C4-2B (cell line): Measurements from ENCODE around the gene ZSWIM1.
A peak's percentile ranks its signal among the peaks of the same experiment; 100 is the strongest.

Experiments used
- H3K27ac ChIP-seq: fragments of 450-650 bp; 2 replicates; pipeline ENCODE4 v1.5.1; 2017
- CTCF ChIP-seq: fragments of 450-650 bp; conservative IDR thresholded peaks from 2 replicates; pipeline ENCODE4 v1.5.1; 2017; ENCODE audit warnings: mild to moderate bottlenecking
- ZFX ChIP-seq: fragments of 450-650 bp; IDR thresholded peaks from 2 replicates; pipeline ENCODE4 v1.6.1; 2017

The ZSWIM1 gene

GRCh38 chr20:45880988-45881788, at the start of gene ZSWIM1:
Gene ZSWIM1 (plus strand): TSS chr20:45881227. CDS start chr20:45882593, 1,366 bp downstream.
- TF ChIP-seq CTCF (no peak), ZFX (no peak)
- peak within 1 kb of the TSS; percentile 75 for H3K27ac ChIP-seq

DNA sequence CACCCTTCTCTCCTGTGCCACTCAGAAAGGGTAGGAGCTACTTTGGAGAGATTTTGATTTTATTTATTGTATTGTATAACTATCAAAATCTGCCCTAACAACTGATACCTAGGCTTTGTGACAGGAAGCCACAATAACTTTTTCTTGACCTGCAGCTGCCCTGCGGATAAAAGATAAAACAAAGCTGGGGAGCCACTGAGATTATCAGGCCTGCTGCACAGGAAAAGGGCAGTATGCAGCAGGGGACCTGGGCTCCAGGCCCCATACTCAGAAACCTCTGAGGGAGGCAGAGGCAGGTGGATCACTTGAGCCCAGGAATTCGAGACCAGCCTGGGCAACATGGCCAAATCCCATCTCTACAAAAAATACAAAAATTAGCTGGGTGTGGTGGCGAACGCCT, 48.4 kb upstream of the ZSWIM1 start:
- no peak overlapping the region for H3K27ac ChIP-seq
- TF ChIP-seq ZFX (no peak), CTCF (no peak)

DNA sequence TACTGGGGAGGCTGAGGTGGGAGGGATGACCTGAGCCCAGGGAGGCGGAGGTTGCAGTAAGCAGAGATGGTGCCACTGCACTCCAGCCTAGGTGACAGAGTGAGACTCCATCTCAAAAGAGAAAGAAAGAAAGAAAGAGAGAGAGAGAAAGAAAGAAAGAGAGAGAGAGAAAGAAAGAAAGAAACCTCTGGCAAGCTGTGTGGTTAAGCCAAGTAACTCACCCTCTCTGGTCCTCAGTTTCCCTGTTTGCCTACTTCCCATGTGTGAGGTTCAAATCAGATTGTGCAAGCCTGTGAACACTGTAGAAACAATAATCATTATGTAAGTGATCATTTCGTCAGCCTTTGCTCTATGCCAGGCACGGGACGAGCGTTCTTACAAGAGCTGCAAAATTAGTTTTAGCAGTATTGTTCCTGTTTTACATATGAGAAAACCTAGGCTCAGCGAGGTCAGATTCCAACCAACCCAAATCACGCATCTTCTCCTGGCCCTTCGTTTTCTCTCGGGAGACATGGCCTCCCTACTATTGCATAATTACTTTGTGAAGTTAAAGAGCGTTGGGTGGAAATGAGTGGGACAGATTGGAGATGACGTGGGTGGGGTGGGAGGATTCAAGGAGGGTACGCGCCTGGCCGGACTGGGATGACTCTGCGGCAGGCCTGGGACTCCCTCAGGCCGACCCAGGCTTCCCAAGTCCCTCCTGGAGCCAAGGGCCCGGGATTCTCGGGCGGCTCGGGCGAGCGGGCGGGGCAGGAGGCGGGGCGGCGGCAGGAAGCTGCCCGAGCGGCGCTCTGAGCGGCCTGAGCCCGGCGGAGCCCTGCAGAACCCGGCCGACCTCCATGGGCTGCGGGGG, 47.8 kb upstream of the ZSWIM1 start, which contains the start of gene SNX21:
Gene SNX21 (plus strand): TSS at position 770 of the 853 bp plus-strand sequence. CDS start 121 bp downstream, outside the sequence.
- H3K27ac ChIP-seq, result peak within 1 kb of the TSS; percentile 55
- TF ChIP-seq ZFX (0 out of 2 replicates have a peak, but pooled peaks have one; percentile 32), CTCF (no peak)

GRCh38 chr20:45833883-45834796, 46.9 kb upstream of the ZSWIM1 start:
- TF ChIP-seq CTCF (no peak), ZFX (no peak)
- H3K27ac ChIP-seq, result peak overlapping the region; percentile 55

GRCh38 chr20:45834797-45835161, 46.2 kb upstream of the ZSWIM1 start:
- TF ChIP-seq ZFX (no peak), CTCF (no peak)

DNA sequence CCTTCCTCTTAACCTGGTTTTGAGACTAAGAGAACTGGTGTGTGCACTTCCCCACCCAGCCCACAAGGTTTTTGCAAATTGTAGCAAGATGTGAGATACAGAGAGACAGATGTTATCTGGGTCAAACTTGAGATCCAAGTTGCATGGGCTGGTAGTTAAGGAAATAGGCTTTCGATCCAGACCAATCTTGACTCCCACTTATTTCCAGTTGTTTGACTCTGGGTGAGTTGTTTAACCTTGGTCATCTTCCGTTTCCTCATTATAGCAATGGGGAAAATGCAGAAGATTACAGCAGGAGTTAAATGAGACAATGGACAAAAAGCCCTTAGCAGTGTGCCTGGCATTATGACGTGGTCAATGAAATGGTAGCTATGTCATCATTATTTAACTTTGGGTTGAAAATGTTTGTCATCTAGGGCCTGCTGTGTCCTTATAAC, 45.7 kb upstream of the ZSWIM1 start:
- TF ChIP-seq CTCF (no peak), ZFX (no peak)
- no peak overlapping the region for H3K27ac ChIP-seq

More at GRCh38 chr20:45834797-45835161, 46.2 kb upstream of the ZSWIM1 start:
- H3K27ac ChIP-seq, result no peak overlapping the region
